ENCODE results near the gene TXNDC17. TPM values are rescaled to one million over a fixed set of nuclear protein-coding genes. Genes with fewer than 3 reads are reported as not detected.
"Not testable (repeated sequence)": the region's sequence is repeated elsewhere in the genome, so short reads cannot be mapped to it uniquely, and the experiment has no call there.

TXNDC17 gene
- total and polyA plus RNA-seq, 4 donors: 33.1 to 255 (median 132) TPM

DNA sequence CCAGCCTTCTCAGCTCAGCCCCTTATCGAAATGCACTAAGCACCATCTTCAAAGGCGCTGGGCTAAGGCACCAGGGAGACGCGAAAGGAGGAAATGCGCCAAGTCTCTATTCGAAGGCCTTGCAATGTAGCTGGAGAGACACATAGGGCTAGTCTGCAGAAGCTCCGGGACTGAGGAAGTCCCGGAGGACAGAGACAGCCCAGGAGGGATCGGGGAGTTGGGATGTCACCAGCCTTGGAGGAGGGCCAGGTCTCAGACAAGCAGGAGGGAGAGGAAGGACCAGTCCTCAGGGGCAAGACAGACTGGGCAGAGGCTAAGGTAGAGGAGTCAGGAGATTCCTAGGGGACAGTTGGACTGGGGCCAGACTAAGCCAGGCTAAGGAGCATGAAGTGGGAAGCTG lies 19.2 kb downstream of the TXNDC17 start:
- TF ChIP-seq, protein P1, sequence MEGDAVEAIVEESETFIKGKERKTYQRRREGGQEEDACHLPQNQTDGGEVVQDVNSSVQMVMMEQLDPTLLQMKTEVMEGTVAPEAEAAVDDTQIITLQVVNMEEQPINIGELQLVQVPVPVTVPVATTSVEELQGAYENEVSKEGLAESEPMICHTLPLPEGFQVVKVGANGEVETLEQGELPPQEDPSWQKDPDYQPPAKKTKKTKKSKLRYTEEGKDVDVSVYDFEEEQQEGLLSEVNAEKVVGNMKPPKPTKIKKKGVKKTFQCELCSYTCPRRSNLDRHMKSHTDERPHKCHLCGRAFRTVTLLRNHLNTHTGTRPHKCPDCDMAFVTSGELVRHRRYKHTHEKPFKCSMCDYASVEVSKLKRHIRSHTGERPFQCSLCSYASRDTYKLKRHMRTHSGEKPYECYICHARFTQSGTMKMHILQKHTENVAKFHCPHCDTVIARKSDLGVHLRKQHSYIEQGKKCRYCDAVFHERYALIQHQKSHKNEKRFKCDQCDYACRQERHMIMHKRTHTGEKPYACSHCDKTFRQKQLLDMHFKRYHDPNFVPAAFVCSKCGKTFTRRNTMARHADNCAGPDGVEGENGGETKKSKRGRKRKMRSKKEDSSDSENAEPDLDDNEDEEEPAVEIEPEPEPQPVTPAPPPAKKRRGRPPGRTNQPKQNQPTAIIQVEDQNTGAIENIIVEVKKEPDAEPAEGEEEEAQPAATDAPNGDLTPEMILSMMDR (IDR thresholded peaks at IDR 0.05; ENCODE audit: control extremely low read depth, extremely low read depth): no peak
- peaks cover 0 to 5% (median 2%) of the 10 kb centered on the region in 5 donors for H3K4me1 ChIP-seq (ENCODE audit: control insufficient read depth in 5 of 5, insufficient read depth in 5 of 5, low read length in 5 of 5)
- no peaks in the 10 kb centered on the region for H3K36me3 ChIP-seq (ENCODE audit: control insufficient read depth in 4 of 4, insufficient read depth in 4 of 4, low read length in 4 of 4)
- ATAC-seq (ENCODE audit: insufficient read depth, low FRiP score) (no peak), DNase-seq (no peak)
- no peak overlapping the region for H3K27ac ChIP-seq (ENCODE audit: low read depth in 1 of 2, low read length in 1 of 2)
- peaks cover 0 to 15% (median 12%) of the 10 kb centered on the region in 3 donors for H3K27me3 ChIP-seq (ENCODE audit: control insufficient read depth in 3 of 3, insufficient read depth in 3 of 3, low read length in 2 of 3)
- H3K9me3 ChIP-seq (ENCODE audit: control insufficient read depth in 4 of 4, insufficient read depth in 3 of 4, low read length in 3 of 4): no peaks in the 10 kb centered on the region
- whole genome bisulfite sequencing, 2 donors: 54 to 68% methylated on average over 9 of the region's 9 CpGs
- no peak overlapping the region for H3K9ac ChIP-seq (ENCODE audit: insufficient read depth in 1 of 2, low read length in 2 of 2)
- H3K4me3 ChIP-seq: no peak overlapping the region

DNA sequence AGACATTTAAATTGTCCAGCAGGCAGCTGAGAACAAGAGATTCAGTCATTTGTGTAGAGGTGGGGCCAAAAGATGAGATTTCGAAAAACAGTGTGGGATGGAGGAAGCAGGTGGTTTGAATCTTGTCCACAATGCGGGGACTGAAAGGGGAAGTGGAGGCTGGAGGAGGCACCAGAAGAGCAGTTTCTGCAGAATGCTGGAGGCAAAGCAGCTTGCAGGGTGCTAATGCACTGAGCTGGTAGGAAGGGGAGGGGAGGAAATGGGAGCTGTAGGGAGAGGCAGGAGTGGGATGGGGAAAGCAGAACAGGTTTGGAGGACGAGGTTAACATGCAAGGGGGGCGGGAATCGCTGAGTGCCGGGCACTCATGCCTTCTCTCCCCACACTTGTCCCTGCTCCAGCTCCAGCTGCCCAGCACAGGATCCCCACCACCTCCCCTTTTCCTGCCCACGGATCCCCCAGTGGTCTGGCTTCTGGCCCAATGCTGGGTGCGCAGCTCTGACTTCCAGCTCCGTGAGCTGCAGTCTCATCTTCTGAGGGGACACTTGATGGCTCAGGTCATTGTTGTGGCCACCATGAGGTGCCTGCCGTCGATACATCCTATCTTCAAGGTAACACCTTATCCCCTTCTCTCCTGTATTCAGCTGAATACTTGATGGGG lies 20.1 kb downstream of the TXNDC17 start:
- WGBS, 2 donors: 19 to 39% methylated on average over 11 of the region's 11 CpGs
- no peak overlapping the region for H3K9ac ChIP-seq (ENCODE audit: insufficient read depth in 1 of 2, low read length in 2 of 2)
- H3K4me1 ChIP-seq (ENCODE audit: control insufficient read depth in 5 of 5, insufficient read depth in 5 of 5, low read length in 5 of 5): no peaks in the 10 kb centered on the region
- H3K4me3 ChIP-seq: no peak overlapping the region
- no peak overlapping the region for H3K27ac ChIP-seq (ENCODE audit: low read depth in 1 of 2, low read length in 1 of 2)
- ATAC-seq (ENCODE audit: insufficient read depth, low FRiP score) (no peak), DNase-seq (no peak)
- H3K9me3 ChIP-seq (ENCODE audit: control insufficient read depth in 4 of 4, insufficient read depth in 3 of 4, low read length in 3 of 4): no peaks in the 10 kb centered on the region
- peaks cover 0 to 8% (median 7%) of the 10 kb centered on the region in 3 donors for H3K27me3 ChIP-seq (ENCODE audit: control insufficient read depth in 3 of 3, insufficient read depth in 3 of 3, low read length in 2 of 3)
- TF ChIP-seq, protein P1 (IDR thresholded peaks at IDR 0.05; ENCODE audit: control extremely low read depth, extremely low read depth): no peak
- no peaks in the 10 kb centered on the region for H3K36me3 ChIP-seq (ENCODE audit: control insufficient read depth in 4 of 4, insufficient read depth in 4 of 4, low read length in 4 of 4)

DNA sequence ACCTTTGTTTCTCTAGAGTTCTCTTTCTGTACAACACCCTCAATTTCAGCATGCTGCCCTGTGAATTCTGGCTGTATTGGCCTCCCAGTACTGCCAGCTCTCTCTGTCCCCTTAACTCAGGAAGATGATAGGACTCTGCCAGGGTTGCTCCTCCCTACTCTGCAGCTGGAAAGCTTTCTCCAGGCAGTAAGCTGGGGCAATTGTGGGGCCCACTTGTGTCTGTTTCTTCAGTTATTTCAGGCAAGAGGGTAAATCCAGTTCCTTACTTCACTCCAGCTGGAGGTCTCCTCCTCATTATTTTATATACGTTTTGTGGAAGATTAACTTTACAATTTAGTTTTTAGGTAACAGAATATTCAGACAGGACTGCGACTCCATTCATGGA lies 20.6 kb downstream of the TXNDC17 start:
- TF ChIP-seq, protein P1 (IDR thresholded peaks at IDR 0.05; ENCODE audit: control extremely low read depth, extremely low read depth): no peak
- peaks cover 0 to 8% (median 7%) of the 10 kb centered on the region in 3 donors for H3K27me3 ChIP-seq (ENCODE audit: control insufficient read depth in 3 of 3, insufficient read depth in 3 of 3, low read length in 2 of 3)
- H3K27ac ChIP-seq (ENCODE audit: low read depth in 1 of 2, low read length in 1 of 2): no peak overlapping the region
- DNase-seq: no peak
- no peak overlapping the region for H3K4me3 ChIP-seq
- no peaks in the 10 kb centered on the region for H3K4me1 ChIP-seq (ENCODE audit: control insufficient read depth in 5 of 5, insufficient read depth in 5 of 5, low read length in 5 of 5)
- ATAC-seq (ENCODE audit: insufficient read depth, low FRiP score): no peak
- 82 to 84% methylated on average over 2 of the region's 2 CpGs for WGBS, 2 donors
- no peaks in the 10 kb centered on the region for H3K36me3 ChIP-seq (ENCODE audit: control insufficient read depth in 4 of 4, insufficient read depth in 4 of 4, low read length in 4 of 4)
- no peaks in the 10 kb centered on the region for H3K9me3 ChIP-seq (ENCODE audit: control insufficient read depth in 4 of 4, insufficient read depth in 3 of 4, low read length in 3 of 4)
- no peak overlapping the region for H3K9ac ChIP-seq (ENCODE audit: insufficient read depth in 1 of 2, low read length in 2 of 2)

DNA sequence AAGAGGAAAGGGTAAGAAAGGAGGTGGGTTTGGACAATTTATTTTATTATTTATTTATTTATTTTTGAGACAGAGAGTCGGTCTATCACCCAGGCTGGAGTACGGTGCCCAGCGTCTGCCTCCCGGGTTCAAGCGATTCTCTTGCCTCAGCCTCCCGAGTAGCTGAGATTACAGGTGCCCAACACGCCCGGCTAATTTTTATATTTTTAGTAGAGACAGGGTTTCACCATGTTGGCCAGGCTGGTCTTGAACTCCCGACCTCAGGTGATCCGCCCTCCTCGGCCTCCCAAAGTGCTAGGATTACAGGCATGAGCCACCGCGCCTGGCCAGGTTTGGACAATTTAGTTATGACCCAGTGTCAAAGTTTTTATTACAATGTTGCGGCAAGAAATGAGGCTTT lies 22.3 kb downstream of the TXNDC17 start:
- not testable (repeated sequence) for ATAC-seq (ENCODE audit: insufficient read depth, low FRiP score); H3K36me3 ChIP-seq (ENCODE audit: control insufficient read depth in 4 of 4, insufficient read depth in 4 of 4, low read length in 4 of 4); H3K9me3 ChIP-seq (ENCODE audit: control insufficient read depth in 4 of 4, insufficient read depth in 3 of 4, low read length in 3 of 4); H3K27ac ChIP-seq (ENCODE audit: low read depth in 1 of 2, low read length in 1 of 2); H3K27me3 ChIP-seq (ENCODE audit: control insufficient read depth in 3 of 3, insufficient read depth in 3 of 3, low read length in 2 of 3); H3K4me3 ChIP-seq; H3K4me1 ChIP-seq (ENCODE audit: control insufficient read depth in 5 of 5, insufficient read depth in 5 of 5, low read length in 5 of 5); H3K9ac ChIP-seq (ENCODE audit: insufficient read depth in 1 of 2, low read length in 2 of 2); DNase-seq
- 92 to 93% methylated on average over 14 of the region's 14 CpGs for WGBS, 2 donors
